Measurements from ENCODE around the gene BCL7C. TPM values are rescaled to one million over a fixed set of nuclear protein-coding genes. Genes with fewer than 3 reads are reported as not detected.

The BCL7C gene
- total and polyA plus RNA-seq, 2 of the 8 experiments (the other 6 are each of a cell fraction or from before 2014, with no cell fraction given) = 8.6 to 17.2 TPM

- TF ChIP-seq CHD7 (IDR thresholded peaks at IDR 0.05; ENCODE audit: insufficient replicate concordance, low read length) (no peak), ASH2L (IDR thresholded peaks at IDR 0.05; ENCODE audit: low read length) (peak; percentile 69), KDM5A (IDR thresholded peaks at IDR 0.05; ENCODE audit: low read length) (no peak), GTF2F1 (IDR thresholded peaks at IDR 0.05; ENCODE audit: borderline replicate concordance, low read depth, low read length) (0 out of 2 replicates have a peak, but pooled peaks have one; percentile 77), POLR2A (IDR thresholded peaks at IDR 0.05; ENCODE audit: control extremely low read depth in 1 of 2, low read depth in 2 of 2, low read length in 2 of 2) (peak; percentile 94 to 96), PHF8 (conservative IDR thresholded peaks at IDR 0.05; ENCODE audit: low read depth, low read length) (peak; percentile 81), SP1 (IDR thresholded peaks at IDR 0.05; ENCODE audit: low read depth, low read length) (0 out of 2 replicates have a peak, but pooled peaks have one; percentile 42), EZH2 (IDR thresholded peaks at IDR 0.05; ENCODE audit: low read depth, low read length, severe bottlenecking) (peak; percentile 47), GABPA (IDR thresholded peaks at IDR 0.05; ENCODE audit: borderline replicate concordance, insufficient read depth, low read length) (peak; percentile 93), CHD1 (IDR thresholded peaks at IDR 0.05; ENCODE audit: low read depth, low read length) (no peak)
Observed at GRCh38 chr16:30874821-30875717, 18.8 kb downstream of the BCL7C start (continued).
